ENCODE results near the gene HRH3.

HRH3 gene

DNA sequence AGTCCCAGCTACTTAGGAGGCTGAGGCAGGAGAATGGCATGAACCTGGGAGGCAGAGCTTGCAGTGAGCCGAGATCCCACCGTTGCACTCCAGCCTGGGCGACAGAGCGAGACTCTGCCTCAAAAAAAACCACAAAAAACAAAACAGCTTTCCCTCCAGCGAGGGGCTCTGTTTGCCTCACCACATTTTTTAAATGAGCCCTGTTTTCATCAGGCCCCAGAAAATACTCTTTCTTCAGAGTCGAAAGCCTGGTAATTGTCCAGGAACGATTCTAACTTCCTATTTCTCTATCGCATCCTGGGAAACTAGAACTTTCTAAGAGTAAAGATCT is 25.0 kb downstream of the HRH3 start:
- Histone ChIP-seq H3K4me3 (ENCODE audit: low read depth, low read length) (no peak overlapping the region), H3K4me1 (ENCODE audit: control insufficient read depth, insufficient read depth, low read length) (no peaks in the 10 kb centered on the region), H3K27ac (ENCODE audit: extremely low read depth, low read depth, low read length) (no peak overlapping the region), H3K9me3 (ENCODE audit: control insufficient read depth, insufficient read depth, low read depth, low read length) (no peaks in the 10 kb centered on the region), H3K36me3 (ENCODE audit: control insufficient read depth in 2 of 2, insufficient read depth in 1 of 2, low read length in 2 of 2) (peaks cover 15 to 75% of the 10 kb centered on the region in 2 experiments)
- ChIA-PET POLR2A (no interaction called here), CTCF (interaction anchor here (0.6 kb wide), 2 partner anchors 106 to 125 kb away, joined by 3 to 5 read pairs; no protein-coding TSS in a partner anchor)
- TF ChIP-seq, protein P1, sequence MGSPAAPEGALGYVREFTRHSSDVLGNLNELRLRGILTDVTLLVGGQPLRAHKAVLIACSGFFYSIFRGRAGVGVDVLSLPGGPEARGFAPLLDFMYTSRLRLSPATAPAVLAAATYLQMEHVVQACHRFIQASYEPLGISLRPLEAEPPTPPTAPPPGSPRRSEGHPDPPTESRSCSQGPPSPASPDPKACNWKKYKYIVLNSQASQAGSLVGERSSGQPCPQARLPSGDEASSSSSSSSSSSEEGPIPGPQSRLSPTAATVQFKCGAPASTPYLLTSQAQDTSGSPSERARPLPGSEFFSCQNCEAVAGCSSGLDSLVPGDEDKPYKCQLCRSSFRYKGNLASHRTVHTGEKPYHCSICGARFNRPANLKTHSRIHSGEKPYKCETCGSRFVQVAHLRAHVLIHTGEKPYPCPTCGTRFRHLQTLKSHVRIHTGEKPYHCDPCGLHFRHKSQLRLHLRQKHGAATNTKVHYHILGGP (tag by site-specific recombination; IDR thresholded peaks at IDR 0.05) = no peak
- TF ChIP-seq ZNF146 (tag by site-specific recombination; IDR thresholded peaks at IDR 0.05) (no peak), ZFP37 (tag by site-specific recombination; IDR thresholded peaks at IDR 0.05) (no peak), ZNF596 (tag by site-specific recombination; IDR thresholded peaks at IDR 0.05) (no peak), ZNF2 (tag by site-specific recombination; IDR thresholded peaks at IDR 0.05) (no peak), ZNF157 (tag by site-specific recombination; IDR thresholded peaks at IDR 0.05) (no peak), ZNF76 (tag by site-specific recombination; IDR thresholded peaks at IDR 0.05; ENCODE audit: borderline replicate concordance, low read depth) (no peak), ZNF169 (tag by site-specific recombination; IDR thresholded peaks at IDR 0.05) (no peak), ZNF19 (tag by site-specific recombination; IDR thresholded peaks at IDR 0.05; ENCODE audit: low read depth) (no peak), ZNF473 (tag by site-specific recombination; IDR thresholded peaks at IDR 0.05) (no peak), KLF7 (tag by site-specific recombination; IDR thresholded peaks at IDR 0.05; ENCODE audit: borderline replicate concordance) (no peak), ZNF266 (tag by site-specific recombination; IDR thresholded peaks at IDR 0.05; ENCODE audit: low read depth) (no peak), ZNF510 (tag by site-specific recombination; IDR thresholded peaks at IDR 0.05; ENCODE audit: insufficient replicate concordance) (no peak)
- TF ChIP-seq, protein P2, sequence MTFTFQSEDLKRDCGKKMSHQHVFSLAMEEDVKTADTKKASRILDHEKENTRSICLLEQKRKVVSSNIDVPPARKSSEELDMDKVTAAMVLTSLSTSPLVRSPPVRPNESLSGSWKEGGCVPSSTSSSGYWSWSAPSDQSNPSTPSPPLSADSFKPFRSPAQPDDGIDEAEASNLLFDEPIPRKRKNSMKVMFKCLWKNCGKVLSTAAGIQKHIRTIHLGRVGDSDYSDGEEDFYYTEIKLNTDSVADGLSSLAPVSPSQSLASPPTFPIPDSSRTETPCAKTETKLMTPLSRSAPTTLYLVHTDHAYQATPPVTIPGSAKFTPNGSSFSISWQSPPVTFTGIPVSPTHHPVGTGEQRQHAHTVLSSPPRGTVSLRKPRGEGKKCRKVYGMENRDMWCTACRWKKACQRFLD (tag by site-specific recombination; IDR thresholded peaks at IDR 0.05) = no peak
- TF ChIP-seq, protein P3, sequence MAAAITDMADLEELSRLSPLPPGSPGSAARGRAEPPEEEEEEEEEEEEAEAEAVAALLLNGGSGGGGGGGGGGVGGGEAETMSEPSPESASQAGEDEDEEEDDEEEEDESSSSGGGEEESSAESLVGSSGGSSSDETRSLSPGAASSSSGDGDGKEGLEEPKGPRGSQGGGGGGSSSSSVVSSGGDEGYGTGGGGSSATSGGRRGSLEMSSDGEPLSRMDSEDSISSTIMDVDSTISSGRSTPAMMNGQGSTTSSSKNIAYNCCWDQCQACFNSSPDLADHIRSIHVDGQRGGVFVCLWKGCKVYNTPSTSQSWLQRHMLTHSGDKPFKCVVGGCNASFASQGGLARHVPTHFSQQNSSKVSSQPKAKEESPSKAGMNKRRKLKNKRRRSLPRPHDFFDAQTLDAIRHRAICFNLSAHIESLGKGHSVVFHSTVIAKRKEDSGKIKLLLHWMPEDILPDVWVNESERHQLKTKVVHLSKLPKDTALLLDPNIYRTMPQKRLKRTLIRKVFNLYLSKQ (tag by site-specific recombination; IDR thresholded peaks at IDR 0.05; ENCODE audit: borderline replicate concordance) = no peak
- TF ChIP-seq, protein P4, sequence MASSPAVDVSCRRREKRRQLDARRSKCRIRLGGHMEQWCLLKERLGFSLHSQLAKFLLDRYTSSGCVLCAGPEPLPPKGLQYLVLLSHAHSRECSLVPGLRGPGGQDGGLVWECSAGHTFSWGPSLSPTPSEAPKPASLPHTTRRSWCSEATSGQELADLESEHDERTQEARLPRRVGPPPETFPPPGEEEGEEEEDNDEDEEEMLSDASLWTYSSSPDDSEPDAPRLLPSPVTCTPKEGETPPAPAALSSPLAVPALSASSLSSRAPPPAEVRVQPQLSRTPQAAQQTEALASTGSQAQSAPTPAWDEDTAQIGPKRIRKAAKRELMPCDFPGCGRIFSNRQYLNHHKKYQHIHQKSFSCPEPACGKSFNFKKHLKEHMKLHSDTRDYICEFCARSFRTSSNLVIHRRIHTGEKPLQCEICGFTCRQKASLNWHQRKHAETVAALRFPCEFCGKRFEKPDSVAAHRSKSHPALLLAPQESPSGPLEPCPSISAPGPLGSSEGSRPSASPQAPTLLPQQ (tag by site-specific recombination; IDR thresholded peaks at IDR 0.05) = no peak

DNA sequence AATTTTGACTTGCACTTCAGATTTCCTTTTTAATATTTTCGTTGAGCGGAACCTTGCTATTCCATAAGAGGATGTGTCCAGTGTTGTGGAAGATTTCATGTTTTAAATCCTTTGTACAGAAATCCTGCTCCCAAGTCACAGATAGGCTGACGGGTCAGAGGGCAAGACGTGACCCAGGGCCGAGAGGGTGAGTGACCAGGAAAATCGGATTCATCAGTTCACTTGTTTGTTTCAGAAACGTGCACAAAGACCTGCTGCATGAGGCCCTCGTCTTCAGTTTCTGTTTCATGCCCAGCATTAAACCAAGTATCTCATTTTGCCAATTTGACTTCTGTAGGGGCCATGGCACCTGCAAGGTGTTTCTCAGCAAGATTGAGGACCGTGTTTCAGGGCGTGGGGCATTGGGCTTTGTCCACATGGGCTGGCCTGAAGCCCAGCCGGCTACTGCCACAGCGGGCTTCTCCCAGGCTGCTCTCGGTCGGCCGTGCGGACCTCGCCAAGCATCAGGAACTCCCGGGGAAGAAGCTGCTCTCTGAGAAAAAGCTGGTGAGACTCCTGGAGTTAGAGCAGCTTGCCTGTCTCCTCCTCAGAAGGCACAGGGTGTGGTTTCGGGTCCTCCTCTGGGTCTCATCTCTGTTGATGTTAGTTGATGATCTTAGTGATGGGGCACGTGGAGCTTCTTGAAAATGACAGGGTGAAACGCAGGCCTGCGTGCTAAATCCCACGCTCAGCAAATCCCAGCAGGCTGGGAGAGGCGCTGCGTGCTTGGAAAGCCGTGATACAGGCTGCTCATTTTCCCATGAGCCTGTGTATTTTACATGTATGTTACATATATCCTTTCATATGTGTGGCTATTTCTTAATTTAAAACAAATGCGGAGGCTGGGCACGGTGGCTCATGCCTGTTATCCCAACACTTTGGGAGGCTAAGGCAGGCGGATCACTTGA is 26.7 kb downstream of the HRH3 start:
- ChIA-PET CTCF (interaction anchor here (0.6 kb wide), 1 partner anchor 221 kb away, joined by 3 read pairs; no protein-coding TSS in a partner anchor), POLR2A (no interaction called here)
- H3K27ac ChIP-seq (ENCODE audit: extremely low read depth, low read depth, low read length) = no peak overlapping the region
- H3K9me3 ChIP-seq (ENCODE audit: control insufficient read depth, insufficient read depth, low read depth, low read length) = no peaks in the 10 kb centered on the region
- no peak overlapping the region for H3K4me3 ChIP-seq (ENCODE audit: low read depth, low read length)
- H3K36me3 ChIP-seq (ENCODE audit: control insufficient read depth in 2 of 2, insufficient read depth in 1 of 2, low read length in 2 of 2) = peaks cover 24 to 72% of the 10 kb centered on the region in 2 experiments
- TF ChIP-seq ZNF664 (tag by site-specific recombination; IDR thresholded peaks at IDR 0.05) = peak; percentile 86
- TF ChIP-seq, protein P5, sequence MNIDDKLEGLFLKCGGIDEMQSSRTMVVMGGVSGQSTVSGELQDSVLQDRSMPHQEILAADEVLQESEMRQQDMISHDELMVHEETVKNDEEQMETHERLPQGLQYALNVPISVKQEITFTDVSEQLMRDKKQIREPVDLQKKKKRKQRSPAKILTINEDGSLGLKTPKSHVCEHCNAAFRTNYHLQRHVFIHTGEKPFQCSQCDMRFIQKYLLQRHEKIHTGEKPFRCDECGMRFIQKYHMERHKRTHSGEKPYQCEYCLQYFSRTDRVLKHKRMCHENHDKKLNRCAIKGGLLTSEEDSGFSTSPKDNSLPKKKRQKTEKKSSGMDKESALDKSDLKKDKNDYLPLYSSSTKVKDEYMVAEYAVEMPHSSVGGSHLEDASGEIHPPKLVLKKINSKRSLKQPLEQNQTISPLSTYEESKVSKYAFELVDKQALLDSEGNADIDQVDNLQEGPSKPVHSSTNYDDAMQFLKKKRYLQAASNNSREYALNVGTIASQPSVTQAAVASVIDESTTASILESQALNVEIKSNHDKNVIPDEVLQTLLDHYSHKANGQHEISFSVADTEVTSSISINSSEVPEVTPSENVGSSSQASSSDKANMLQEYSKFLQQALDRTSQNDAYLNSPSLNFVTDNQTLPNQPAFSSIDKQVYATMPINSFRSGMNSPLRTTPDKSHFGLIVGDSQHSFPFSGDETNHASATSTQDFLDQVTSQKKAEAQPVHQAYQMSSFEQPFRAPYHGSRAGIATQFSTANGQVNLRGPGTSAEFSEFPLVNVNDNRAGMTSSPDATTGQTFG (tag by site-specific recombination; IDR thresholded peaks at IDR 0.05; ENCODE audit: borderline replicate concordance) = no peak
- no peaks in the 10 kb centered on the region for H3K4me1 ChIP-seq (ENCODE audit: control insufficient read depth, insufficient read depth, low read length)

Measured in HEK293 (cell line).